Ishikawa (cell line): Measurements from ENCODE around the gene CADPS.

Source experiments
- CREB1 ChIP-seq: IDR thresholded peaks from 2 replicates; pipeline ENCODE4 v1.6.1; 2012; ENCODE audit warnings: low read depth
- EP300 ChIP-seq: IDR thresholded peaks from 2 replicates; pipeline ENCODE4 v1.6.1; 2012; ENCODE audit warnings: borderline replicate concordance
- FOXM1 ChIP-seq: IDR thresholded peaks from 2 replicates; pipeline ENCODE4 v1.6.1; 2012; ENCODE audit warnings: low read depth, borderline replicate concordance
- RAD21 ChIP-seq: IDR thresholded peaks from 2 replicates; pipeline ENCODE4 v1.6.1; 2012; ENCODE audit warnings: low read depth
- TAF1 ChIP-seq: IDR thresholded peaks from 2 replicates; pipeline ENCODE4 v1.6.1; 2012; ENCODE audit warnings: low read depth, mild to moderate bottlenecking

DNA sequence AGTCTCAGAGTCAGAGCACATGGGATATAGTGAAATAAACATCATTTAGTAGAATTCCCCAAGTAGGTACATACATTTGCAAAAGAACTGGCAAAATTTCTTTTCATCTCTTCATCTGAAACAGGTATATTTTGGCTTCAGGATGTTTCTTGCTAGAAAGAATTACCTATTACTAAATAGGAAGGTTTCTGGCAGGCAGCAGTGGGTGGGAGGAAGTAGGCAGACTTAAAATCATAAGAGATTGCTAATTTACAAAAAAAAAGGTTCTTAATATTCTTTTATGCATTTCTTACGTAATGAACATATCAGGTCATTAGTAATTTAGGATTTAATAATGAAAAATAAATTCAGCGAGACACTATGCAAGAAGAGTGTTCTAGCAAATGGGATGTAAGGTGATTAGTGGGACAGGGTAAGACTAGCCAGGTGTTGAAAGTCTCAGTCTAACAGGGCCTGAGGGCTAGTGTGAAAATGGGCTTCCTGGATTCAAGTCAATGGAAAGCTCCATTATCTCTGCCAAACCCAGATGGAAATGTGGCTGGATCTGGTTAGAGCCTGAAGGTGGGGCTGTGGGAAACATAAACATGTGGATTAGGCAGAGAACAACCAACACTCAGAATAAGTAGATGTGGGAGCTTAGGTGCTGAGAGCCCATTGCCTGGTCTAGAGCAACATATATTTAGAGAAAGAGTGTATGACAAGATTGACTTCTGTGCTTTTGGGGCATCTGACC is 374.5 kb downstream of the CADPS start:
- TF ChIP-seq FOXM1, result no peak
- no peak for TF ChIP-seq TAF1
- TF ChIP-seq EP300, result no peak
- no peak for TF ChIP-seq RAD21
- no peak for TF ChIP-seq CREB1
